ENCODE measurements around the gene GNS. TPM values are rescaled to one million over a fixed set of nuclear protein-coding genes. Genes with fewer than 3 reads are reported as not detected.

The GNS gene
- total RNA-seq, 1 donor from 2014 or later = 47.0 TPM

DNA sequence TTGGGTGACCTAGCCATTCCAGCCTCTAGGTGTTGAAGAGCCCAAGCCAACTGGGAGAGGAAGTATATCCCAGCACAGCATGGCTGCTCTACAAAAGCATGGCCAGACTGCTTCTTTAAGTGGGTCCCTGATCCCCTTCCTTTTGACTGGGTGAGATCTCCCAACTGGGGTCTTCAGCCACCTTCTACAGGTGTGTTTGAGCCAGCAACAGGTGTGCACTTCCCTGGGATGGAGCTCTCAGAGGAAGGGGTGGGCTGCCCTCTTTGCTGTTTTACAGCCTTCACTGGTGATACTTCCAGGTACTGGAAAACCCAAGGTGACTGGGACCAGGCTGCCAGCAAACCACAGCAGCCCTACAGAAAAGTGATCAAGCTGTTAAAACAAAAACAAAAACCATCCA is 14.2 kb upstream of the GNS start:
- Mint-ChIP-seq H3K9me3 (peaks cover 16% of the 10 kb centered on the region), H3K27me3 (ENCODE audit: low read depth) (peaks cover 49% of the 10 kb centered on the region)

DNA sequence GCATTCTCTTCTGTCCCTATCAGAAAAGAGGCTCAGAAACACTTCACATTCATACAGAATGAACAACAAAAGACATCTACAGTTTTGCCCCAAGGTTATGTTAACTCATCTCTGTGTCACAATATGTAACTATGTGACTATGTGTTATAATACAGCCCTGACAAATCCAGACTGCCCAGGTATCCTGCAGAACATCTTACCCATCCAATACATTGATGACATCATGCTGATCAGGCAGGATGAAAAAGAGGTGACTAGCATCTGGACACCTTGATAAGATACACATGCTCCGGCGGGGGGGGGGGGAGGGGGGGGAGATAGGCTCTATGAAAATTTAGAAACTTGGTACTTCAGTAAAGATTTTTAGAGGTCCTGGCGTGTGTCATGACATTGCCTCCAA is 8.3 kb upstream of the GNS start:
- DNase-seq (ENCODE audit: low read depth, low spot score) = no peak
- peaks cover 3% of the 10 kb centered on the region for H3K9me3 Mint-ChIP-seq
- H3K4me3 Mint-ChIP-seq = no peak overlapping the region
- H3K27me3 Mint-ChIP-seq (ENCODE audit: low read depth) = peaks cover 3% of the 10 kb centered on the region
- TF ChIP-seq, protein P1, sequence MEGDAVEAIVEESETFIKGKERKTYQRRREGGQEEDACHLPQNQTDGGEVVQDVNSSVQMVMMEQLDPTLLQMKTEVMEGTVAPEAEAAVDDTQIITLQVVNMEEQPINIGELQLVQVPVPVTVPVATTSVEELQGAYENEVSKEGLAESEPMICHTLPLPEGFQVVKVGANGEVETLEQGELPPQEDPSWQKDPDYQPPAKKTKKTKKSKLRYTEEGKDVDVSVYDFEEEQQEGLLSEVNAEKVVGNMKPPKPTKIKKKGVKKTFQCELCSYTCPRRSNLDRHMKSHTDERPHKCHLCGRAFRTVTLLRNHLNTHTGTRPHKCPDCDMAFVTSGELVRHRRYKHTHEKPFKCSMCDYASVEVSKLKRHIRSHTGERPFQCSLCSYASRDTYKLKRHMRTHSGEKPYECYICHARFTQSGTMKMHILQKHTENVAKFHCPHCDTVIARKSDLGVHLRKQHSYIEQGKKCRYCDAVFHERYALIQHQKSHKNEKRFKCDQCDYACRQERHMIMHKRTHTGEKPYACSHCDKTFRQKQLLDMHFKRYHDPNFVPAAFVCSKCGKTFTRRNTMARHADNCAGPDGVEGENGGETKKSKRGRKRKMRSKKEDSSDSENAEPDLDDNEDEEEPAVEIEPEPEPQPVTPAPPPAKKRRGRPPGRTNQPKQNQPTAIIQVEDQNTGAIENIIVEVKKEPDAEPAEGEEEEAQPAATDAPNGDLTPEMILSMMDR (conservative IDR thresholded peaks at IDR 0.05) = no peak
- H3K36me3 Mint-ChIP-seq (ENCODE audit: low read depth) = peaks cover 3% of the 10 kb centered on the region
- no peaks in the 10 kb centered on the region for H3K4me1 Mint-ChIP-seq
- H3K27ac Mint-ChIP-seq (ENCODE audit: unreplicated experiment) = no peak overlapping the region

More for the DNA sequence above, 14.2 kb upstream of the GNS start:
- TF ChIP-seq, protein P1 (conservative IDR thresholded peaks at IDR 0.05) = no peak
- Mint-ChIP-seq H3K36me3 (ENCODE audit: low read depth) (peaks cover 18% of the 10 kb centered on the region), H3K4me1 (no peaks in the 10 kb centered on the region), H3K27ac (ENCODE audit: unreplicated experiment) (no peak overlapping the region), H3K4me3 (no peak overlapping the region)
- DNase-seq (ENCODE audit: low read depth, low spot score) = no peak

DNA sequence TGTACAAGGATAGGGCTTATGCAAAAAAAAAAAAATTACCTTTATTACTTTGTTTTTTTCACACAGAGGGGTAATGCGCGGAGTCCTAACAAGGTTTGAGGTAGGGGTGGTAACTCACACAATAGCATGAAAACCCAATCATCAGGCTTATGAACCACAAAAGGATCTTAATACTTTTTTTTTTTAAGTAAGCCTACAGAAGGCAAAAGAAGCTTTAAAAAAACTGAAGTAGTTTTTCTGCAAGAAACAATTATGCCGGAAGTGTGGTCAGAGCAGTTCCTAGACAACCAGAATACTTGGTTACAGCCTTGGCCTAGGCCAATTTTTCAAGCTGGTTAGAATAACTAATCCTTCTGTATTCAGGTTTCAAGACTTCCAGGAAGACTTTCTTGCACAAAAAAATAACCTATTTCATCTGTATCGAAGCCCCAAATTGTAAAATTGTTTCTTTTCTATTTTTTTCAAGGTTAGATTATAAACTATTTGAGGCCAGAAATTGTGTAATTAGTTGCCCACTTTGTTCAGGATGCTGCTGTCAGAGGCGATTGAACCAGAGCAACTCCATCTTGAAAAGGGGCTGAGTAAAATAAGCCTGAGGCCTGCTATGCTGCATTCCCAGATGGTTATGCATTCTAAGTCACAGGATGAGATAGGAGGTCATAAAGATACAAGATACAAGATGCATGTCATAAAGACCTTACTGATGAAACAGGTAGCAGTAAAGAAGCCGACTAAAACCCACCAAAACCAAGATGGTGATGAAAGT is 1.8 kb upstream of the GNS start:
- no peaks in the 10 kb centered on the region for H3K27me3 Mint-ChIP-seq (ENCODE audit: low read depth)
- H3K36me3 Mint-ChIP-seq (ENCODE audit: low read depth) = no peaks in the 10 kb centered on the region
- TF ChIP-seq, protein P1 (conservative IDR thresholded peaks at IDR 0.05) = no peak
- peaks cover 25% of the 10 kb centered on the region for H3K4me1 Mint-ChIP-seq
- H3K9me3 Mint-ChIP-seq = no peaks in the 10 kb centered on the region
- no peak for DNase-seq (ENCODE audit: low read depth, low spot score)
- H3K4me3 Mint-ChIP-seq = no peak overlapping the region
- H3K27ac Mint-ChIP-seq (ENCODE audit: unreplicated experiment) = no peak overlapping the region

DNA sequence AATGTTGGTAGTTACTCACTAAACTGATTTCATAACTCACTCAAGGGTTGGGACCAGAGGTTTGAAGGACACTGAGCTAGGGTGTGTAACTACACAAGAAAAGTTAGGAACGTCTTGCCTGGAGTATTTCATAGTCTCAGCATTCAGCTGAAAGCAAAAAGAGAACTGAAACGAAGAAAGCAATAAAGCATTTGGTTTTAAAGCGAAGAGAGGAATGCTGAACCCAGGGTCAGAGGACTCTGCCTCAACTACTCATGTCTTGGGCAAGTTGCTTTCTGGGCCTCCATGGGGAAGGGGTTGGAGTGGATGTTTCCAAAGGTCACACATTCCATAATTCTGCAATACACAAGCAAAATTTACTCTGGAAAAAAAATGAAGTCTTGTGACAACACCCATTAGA is 1.4 kb downstream of the GNS start:
- TF ChIP-seq, protein P1 (conservative IDR thresholded peaks at IDR 0.05) = no peak
- Mint-ChIP-seq H3K27ac (ENCODE audit: unreplicated experiment) (no peak overlapping the region), H3K27me3 (ENCODE audit: low read depth) (no peaks in the 10 kb centered on the region), H3K9me3 (no peaks in the 10 kb centered on the region), H3K36me3 (ENCODE audit: low read depth) (peaks cover 3% of the 10 kb centered on the region), H3K4me1 (peaks cover 31% of the 10 kb centered on the region), H3K4me3 (peak overlapping the region; percentile 61)
- DNase-seq (ENCODE audit: low read depth, low spot score) = no peak

DNA sequence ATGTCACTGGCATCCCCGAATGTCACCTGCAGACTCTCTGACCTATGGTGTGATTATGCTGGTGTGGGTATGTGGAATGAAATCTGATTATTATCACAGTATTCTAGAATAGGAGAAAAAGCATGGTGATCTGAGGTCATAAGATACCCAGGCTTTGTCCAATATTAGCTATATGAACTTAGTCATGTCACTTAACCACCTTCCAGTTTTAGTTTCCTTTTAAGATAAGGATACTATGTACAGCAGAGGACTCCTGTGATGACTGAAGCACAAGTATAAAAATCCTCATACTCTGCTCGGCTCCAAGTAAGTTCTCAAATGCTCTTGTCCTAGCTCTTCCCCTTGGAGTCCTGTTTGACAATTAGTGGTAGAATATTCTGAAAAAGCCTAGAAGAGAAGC is 2.8 kb downstream of the GNS start:
- H3K27me3 Mint-ChIP-seq (ENCODE audit: low read depth) = no peaks in the 10 kb centered on the region
- TF ChIP-seq, protein P1 (conservative IDR thresholded peaks at IDR 0.05) = no peak
- H3K4me3 Mint-ChIP-seq = peak overlapping the region; percentile 27
- no peaks in the 10 kb centered on the region for H3K9me3 Mint-ChIP-seq
- H3K4me1 Mint-ChIP-seq = peaks cover 31% of the 10 kb centered on the region
- H3K36me3 Mint-ChIP-seq (ENCODE audit: low read depth) = peaks cover 3% of the 10 kb centered on the region
- no peak for DNase-seq (ENCODE audit: low read depth, low spot score)
- H3K27ac Mint-ChIP-seq (ENCODE audit: unreplicated experiment) = no peak overlapping the region
